Measurements from ENCODE around the gene CMYA5. TPM values are rescaled to one million over a fixed set of nuclear protein-coding genes. Genes with fewer than 3 reads are reported as not detected.

CMYA5 gene
- 0.74 TPM for total RNA-seq (ENCODE audit: unreplicated experiment)
- long read RNA-seq, partial matches to known transcripts, result 1 of 2 reads
- long read RNA-seq, other reads (novel, unspliced or antisense), result 1 of 2 reads

- TF ChIP-seq CTCF (IDR thresholded peaks at IDR 0.05; ENCODE audit: partially characterized antibody, unreplicated experiment), result no peak
- Mint-ChIP-seq H3K4me1 (ENCODE audit: low read depth, unreplicated experiment) (peaks cover 7% of the 10 kb centered on the region), H3K36me3 (ENCODE audit: unreplicated experiment) (peaks cover 9% of the 10 kb centered on the region), H3K27me3 (ENCODE audit: unreplicated experiment) (peaks cover 4% of the 10 kb centered on the region), H3K4me3 (ENCODE audit: unreplicated experiment) (peak within 1 kb of the TSS; percentile 78), H3K9me3 (ENCODE audit: unreplicated experiment) (peaks cover 1% of the 10 kb centered on the region), H3K27ac (ENCODE audit: unreplicated experiment) (no peak within 1 kb of the TSS)
- peak; percentile 65 for DNase-seq
Measured at GRCh38 chr5:79689541-79690466, at the start of gene CMYA5. TSS of gene CMYA5 (plus strand) at chr5:79689836. CDS start at chr5:79689908, 72 bp downstream.

- Mint-ChIP-seq H3K9me3 (ENCODE audit: unreplicated experiment) (no peaks in the 10 kb centered on the region), H3K4me1 (ENCODE audit: low read depth, unreplicated experiment) (no peaks in the 10 kb centered on the region), H3K36me3 (ENCODE audit: unreplicated experiment) (no peaks in the 10 kb centered on the region), H3K27me3 (ENCODE audit: unreplicated experiment) (no peaks in the 10 kb centered on the region), H3K4me3 (ENCODE audit: unreplicated experiment) (no peak overlapping the region), H3K27ac (ENCODE audit: unreplicated experiment) (no peak overlapping the region)
- no peak for TF ChIP-seq CTCF (IDR thresholded peaks at IDR 0.05; ENCODE audit: partially characterized antibody, unreplicated experiment)
- DNase-seq, result no peak
Measured at GRCh38 chr5:79640571-79641055, 49.0 kb upstream of the CMYA5 start.

GRCh38 chr5:79641414-79641813 is 48.2 kb upstream of the CMYA5 start:
- H3K27me3 Mint-ChIP-seq (ENCODE audit: unreplicated experiment), result no peaks in the 10 kb centered on the region
- H3K36me3 Mint-ChIP-seq (ENCODE audit: unreplicated experiment), result no peaks in the 10 kb centered on the region
- H3K9me3 Mint-ChIP-seq (ENCODE audit: unreplicated experiment), result no peaks in the 10 kb centered on the region
- no peak overlapping the region for H3K27ac Mint-ChIP-seq (ENCODE audit: unreplicated experiment)
- no peak overlapping the region for H3K4me3 Mint-ChIP-seq (ENCODE audit: unreplicated experiment)
- no peak for DNase-seq
- no peak for TF ChIP-seq CTCF (IDR thresholded peaks at IDR 0.05; ENCODE audit: partially characterized antibody, unreplicated experiment)
- H3K4me1 Mint-ChIP-seq (ENCODE audit: low read depth, unreplicated experiment), result no peaks in the 10 kb centered on the region

GRCh38 chr5:79642210-79642609 is 47.4 kb upstream of the CMYA5 start:
- no peak for TF ChIP-seq CTCF (IDR thresholded peaks at IDR 0.05; ENCODE audit: partially characterized antibody, unreplicated experiment)
- H3K4me1 Mint-ChIP-seq (ENCODE audit: low read depth, unreplicated experiment), result no peaks in the 10 kb centered on the region
- H3K4me3 Mint-ChIP-seq (ENCODE audit: unreplicated experiment), result no peak overlapping the region
- DNase-seq, result no peak
- no peaks in the 10 kb centered on the region for H3K27me3 Mint-ChIP-seq (ENCODE audit: unreplicated experiment)
- no peak overlapping the region for H3K27ac Mint-ChIP-seq (ENCODE audit: unreplicated experiment)
- H3K9me3 Mint-ChIP-seq (ENCODE audit: unreplicated experiment), result no peaks in the 10 kb centered on the region
- no peaks in the 10 kb centered on the region for H3K36me3 Mint-ChIP-seq (ENCODE audit: unreplicated experiment)

- Mint-ChIP-seq H3K4me3 (ENCODE audit: unreplicated experiment) (no peak overlapping the region), H3K27me3 (ENCODE audit: unreplicated experiment) (no peaks in the 10 kb centered on the region), H3K4me1 (ENCODE audit: low read depth, unreplicated experiment) (no peaks in the 10 kb centered on the region), H3K9me3 (ENCODE audit: unreplicated experiment) (no peaks in the 10 kb centered on the region), H3K36me3 (ENCODE audit: unreplicated experiment) (no peaks in the 10 kb centered on the region), H3K27ac (ENCODE audit: unreplicated experiment) (no peak overlapping the region)
- TF ChIP-seq CTCF (IDR thresholded peaks at IDR 0.05; ENCODE audit: partially characterized antibody, unreplicated experiment), result no peak
- no peak for DNase-seq
Measured at GRCh38 chr5:79653843-79654242, 35.8 kb upstream of the CMYA5 start.

Data from glutamatergic neuron (in vitro differentiated cells).